SH-SY5Y (cell line): Measurements from ENCODE around the gene NRARP.

Experiments
- GATA2 ChIP-seq: IDR thresholded peaks from 2 replicates; pipeline ENCODE4 v1.6.1; 2011; ENCODE audit warnings: mild to moderate bottlenecking, low read depth, low read length
- GATA3 ChIP-seq: IDR thresholded peaks from 2 replicates; pipeline ENCODE4 v1.6.1; 2011; ENCODE audit warnings: low read depth, mild to moderate bottlenecking, low read length, moderate library complexity

GRCh38 chr9:137305060-137305797, 3.2 kb upstream of the NRARP start:
- TF ChIP-seq GATA2 (no peak), GATA3 (no peak)
